GM23338 (cell line): ENCODE measurements around the gene COLQ. TPM values are rescaled to one million over a fixed set of nuclear protein-coding genes. Genes with fewer than 3 reads are reported as not detected.
A peak's percentile ranks its signal among the peaks of the same experiment; 100 is the strongest.

ENCODE experiments used
- ATAC-seq: fragments of 200-7000 bp; cut with Tn5 transposase; 3 replicates; pipeline ENCODE4 v1.9.1; 2020
- DNase-seq: peaks from one replicate; pipeline ENCODE4 v3.0.0-alpha.2; 2015; ENCODE audit warnings: low spot score
- H2AFZ ChIP-seq: fragments of 200-600 bp; sonication (generic); 2 replicates; pipeline ENCODE4 v1.8.0; 2016; ENCODE audit warnings: antibody characterized with exemption, mild to moderate bottlenecking, moderate library complexity
- H3F3A ChIP-seq: fragments of 200-600 bp; sonication (generic); replicated peaks from 2 replicates; pipeline ENCODE4 v1.8.0; 2017; ENCODE audit warnings: antibody characterized with exemption, mixed run types, low read depth
- H3K27ac ChIP-seq: fragments of 200-600 bp; sonication (generic); 2 replicates; pipeline ENCODE4 v1.6.1; 2016; ENCODE audit warnings: low read depth
- H3K27me3 ChIP-seq: fragments of 200-600 bp; sonication (generic); 2 replicates; pipeline ENCODE4 v1.8.0; 2016; ENCODE audit warnings: mild to moderate bottlenecking, mixed run types, moderate library complexity; ENCODE audit not compliant: insufficient read depth
- H3K36me3 ChIP-seq: fragments of 200-600 bp; sonication (generic); 2 replicates; pipeline ENCODE4 v1.8.0; 2016; ENCODE audit warnings: mild to moderate bottlenecking; ENCODE audit not compliant: insufficient read depth
- H3K4me1 ChIP-seq: fragments of 200-600 bp; sonication (generic); 2 replicates; pipeline ENCODE4 v1.8.0; 2016; ENCODE audit warnings: mild to moderate bottlenecking, moderate library complexity; ENCODE audit not compliant: insufficient read depth
- H3K4me2 ChIP-seq: fragments of 200-600 bp; sonication (generic); 2 replicates; pipeline ENCODE4 v1.7.1; 2017; ENCODE audit warnings: mixed run types
- H3K4me3 ChIP-seq: fragments of 200-600 bp; sonication (generic); 2 replicates; pipeline ENCODE4 v1.6.1; 2016; ENCODE audit warnings: mixed run types
- H3K79me2 ChIP-seq: fragments of 200-600 bp; sonication (generic); replicated peaks from 2 replicates; pipeline ENCODE4 v1.8.0; 2017; ENCODE audit warnings: mild to moderate bottlenecking; ENCODE audit not compliant: insufficient read depth
- H3K9me2 ChIP-seq: fragments of 200-600 bp; sonication (generic); 2 replicates; pipeline ENCODE4 v1.8.0; 2017; ENCODE audit not compliant: insufficient read depth
- H4K20me1 ChIP-seq: fragments of 200-600 bp; sonication (generic); replicated peaks from 2 replicates; pipeline ENCODE4 v1.8.0; 2017; ENCODE audit warnings: mild to moderate bottlenecking; ENCODE audit not compliant: insufficient read depth
- H3K27ac Mint-ChIP-seq: 2 replicates; pipeline ENCODE4 v1.8.0; 2020; ENCODE audit warnings: inconsistent platforms, mild to moderate bottlenecking, moderate library complexity, mixed read lengths
- H3K27me3 Mint-ChIP-seq: 3 replicates; pipeline ENCODE4 v1.8.0; 2022; ENCODE audit warnings: low read depth, mild to moderate bottlenecking, moderate library complexity, mixed read lengths, inconsistent platforms; ENCODE audit not compliant: insufficient read depth, poor library complexity
- H3K36me3 Mint-ChIP-seq: 3 replicates; pipeline ENCODE4 v1.8.0; 2021; ENCODE audit warnings: low read depth, mild to moderate bottlenecking, inconsistent platforms, moderate library complexity, mixed read lengths
- H3K4me1 Mint-ChIP-seq: 3 replicates; pipeline ENCODE4 v1.8.0; 2020; ENCODE audit warnings: mild to moderate bottlenecking, inconsistent platforms, mixed read lengths
- H3K4me3 Mint-ChIP-seq: 3 replicates; pipeline ENCODE4 v1.8.0; 2021; ENCODE audit warnings: moderate library complexity, mild to moderate bottlenecking, inconsistent platforms, mixed read lengths
- H3K9me3 Mint-ChIP-seq: 3 replicates; pipeline ENCODE4 v1.8.0; 2020; ENCODE audit warnings: moderate library complexity, mild to moderate bottlenecking, inconsistent platforms, mixed read lengths
- EZH2 ChIP-seq: fragments of 200-600 bp; sonication (generic); IDR thresholded peaks from one replicate; pipeline ENCODE4 v1.8.0; 2017; ENCODE audit warnings: antibody characterized with exemption, mild to moderate bottlenecking, low read depth; ENCODE audit not compliant: unreplicated experiment
- NANOG ChIP-seq: IDR thresholded peaks from 2 replicates; pipeline ENCODE4 v1.6.1; 2016; ENCODE audit warnings: antibody characterized with exemption, borderline replicate concordance
- POLR2AphosphoS5 ChIP-seq: IDR thresholded peaks from 2 replicates; pipeline ENCODE4 v1.6.1; 2016; ENCODE audit warnings: antibody characterized with exemption, low read depth
- STAT1 ChIP-seq: IDR thresholded peaks from one replicate; pipeline ENCODE4 v1.6.1; 2016; ENCODE audit warnings: antibody characterized with exemption; ENCODE audit not compliant: unreplicated experiment
- ZNF331 ChIP-seq: fragments of 250-450 bp; sonication (Bioruptor Pico); IDR thresholded peaks from 2 replicates; pipeline ENCODE4 v1.5.0; 2020; ENCODE audit warnings: low read depth, mild to moderate bottlenecking, moderate library complexity
- polyA plus RNA-seq: library from polyadenylated mRNA; unstranded; fragments of >200 nt; fragmentation: Nextera tagmentation; extraction: Ambion mirVana; gene quantifications from 2 replicates; pipeline ENCODE4 v1.2.1, GENCODE V29; 2016
- total RNA-seq: library from RNA; depleted of rRNA; stranded (reverse); fragments of >200 nt; shearing (Covaris generic); gene quantifications from 2 replicates; pipeline ENCODE4 v1.2.3, GENCODE V29; 2014
- TF ChIP-seq, protein P1 (sequence below): fragments of 250-450 bp; sonication (Bioruptor Pico); IDR thresholded peaks from 2 replicates; pipeline ENCODE4 v1.5.0; 2020; ENCODE audit warnings: mild to moderate bottlenecking, moderate library complexity
- TF ChIP-seq, protein P2 (sequence below), 2 experiments: fragments of 200-600 bp in 1 of 2; sonication (generic) in 1 of 2; conservative IDR thresholded peaks; 2 replicates each; pipeline versions ENCODE4 v1.5.1 to v1.6.1; 2016 to 2017; ENCODE audit warnings: antibody characterized with exemption in 2 of 2, low read depth in 2 of 2, mild to moderate bottlenecking in 2 of 2, moderate library complexity in 1 of 2

COLQ gene
- total and polyA plus RNA-seq, 2 experiments from 2014 or later: 0.78 to 2.0 TPM

DNA sequence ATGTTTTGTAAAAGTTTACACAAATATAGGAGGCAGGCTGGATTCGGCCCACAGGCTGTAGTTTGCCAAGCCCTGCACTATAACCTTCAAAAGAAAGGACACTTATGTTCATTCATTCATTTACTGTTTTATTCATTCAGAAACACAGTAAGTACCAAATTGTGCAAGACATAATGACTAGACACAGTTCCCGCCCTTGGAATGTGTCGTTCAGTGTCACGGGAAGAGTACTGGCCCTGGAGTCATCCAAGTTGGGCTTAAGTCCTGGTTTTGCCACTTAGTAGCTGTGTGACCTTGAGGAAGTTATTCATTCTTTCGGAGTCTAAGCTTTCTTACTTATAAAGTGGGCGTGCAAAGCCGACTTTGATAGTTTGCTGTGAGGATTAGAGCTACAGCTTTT lies 22.0 kb downstream of the COLQ start:
- Histone ChIP-seq H3K36me3 (no peaks in the 10 kb centered on the region), H3K27me3 (no peaks in the 10 kb centered on the region), H3K4me2 (no peak overlapping the region), H3K9me2 (no peaks in the 10 kb centered on the region), H3K4me3 (no peak overlapping the region), H3K79me2 (no peaks in the 10 kb centered on the region), H2AFZ (no peak overlapping the region), H3K4me1 (0 out of 2 replicates have a peak, but pooled peaks cover 6% of the 10 kb centered on the region), H3F3A (no peaks in the 10 kb centered on the region), H4K20me1 (no peaks in the 10 kb centered on the region), H3K27ac (no peak overlapping the region)
- Mint-ChIP-seq H3K4me1 (peaks cover 14% of the 10 kb centered on the region), H3K36me3 (no peaks in the 10 kb centered on the region), H3K4me3 (no peak overlapping the region), H3K27me3 (no peaks in the 10 kb centered on the region), H3K9me3 (no peaks in the 10 kb centered on the region), H3K27ac (no peak overlapping the region)
- no peak for DNase-seq
- TF ChIP-seq, protein P1, sequence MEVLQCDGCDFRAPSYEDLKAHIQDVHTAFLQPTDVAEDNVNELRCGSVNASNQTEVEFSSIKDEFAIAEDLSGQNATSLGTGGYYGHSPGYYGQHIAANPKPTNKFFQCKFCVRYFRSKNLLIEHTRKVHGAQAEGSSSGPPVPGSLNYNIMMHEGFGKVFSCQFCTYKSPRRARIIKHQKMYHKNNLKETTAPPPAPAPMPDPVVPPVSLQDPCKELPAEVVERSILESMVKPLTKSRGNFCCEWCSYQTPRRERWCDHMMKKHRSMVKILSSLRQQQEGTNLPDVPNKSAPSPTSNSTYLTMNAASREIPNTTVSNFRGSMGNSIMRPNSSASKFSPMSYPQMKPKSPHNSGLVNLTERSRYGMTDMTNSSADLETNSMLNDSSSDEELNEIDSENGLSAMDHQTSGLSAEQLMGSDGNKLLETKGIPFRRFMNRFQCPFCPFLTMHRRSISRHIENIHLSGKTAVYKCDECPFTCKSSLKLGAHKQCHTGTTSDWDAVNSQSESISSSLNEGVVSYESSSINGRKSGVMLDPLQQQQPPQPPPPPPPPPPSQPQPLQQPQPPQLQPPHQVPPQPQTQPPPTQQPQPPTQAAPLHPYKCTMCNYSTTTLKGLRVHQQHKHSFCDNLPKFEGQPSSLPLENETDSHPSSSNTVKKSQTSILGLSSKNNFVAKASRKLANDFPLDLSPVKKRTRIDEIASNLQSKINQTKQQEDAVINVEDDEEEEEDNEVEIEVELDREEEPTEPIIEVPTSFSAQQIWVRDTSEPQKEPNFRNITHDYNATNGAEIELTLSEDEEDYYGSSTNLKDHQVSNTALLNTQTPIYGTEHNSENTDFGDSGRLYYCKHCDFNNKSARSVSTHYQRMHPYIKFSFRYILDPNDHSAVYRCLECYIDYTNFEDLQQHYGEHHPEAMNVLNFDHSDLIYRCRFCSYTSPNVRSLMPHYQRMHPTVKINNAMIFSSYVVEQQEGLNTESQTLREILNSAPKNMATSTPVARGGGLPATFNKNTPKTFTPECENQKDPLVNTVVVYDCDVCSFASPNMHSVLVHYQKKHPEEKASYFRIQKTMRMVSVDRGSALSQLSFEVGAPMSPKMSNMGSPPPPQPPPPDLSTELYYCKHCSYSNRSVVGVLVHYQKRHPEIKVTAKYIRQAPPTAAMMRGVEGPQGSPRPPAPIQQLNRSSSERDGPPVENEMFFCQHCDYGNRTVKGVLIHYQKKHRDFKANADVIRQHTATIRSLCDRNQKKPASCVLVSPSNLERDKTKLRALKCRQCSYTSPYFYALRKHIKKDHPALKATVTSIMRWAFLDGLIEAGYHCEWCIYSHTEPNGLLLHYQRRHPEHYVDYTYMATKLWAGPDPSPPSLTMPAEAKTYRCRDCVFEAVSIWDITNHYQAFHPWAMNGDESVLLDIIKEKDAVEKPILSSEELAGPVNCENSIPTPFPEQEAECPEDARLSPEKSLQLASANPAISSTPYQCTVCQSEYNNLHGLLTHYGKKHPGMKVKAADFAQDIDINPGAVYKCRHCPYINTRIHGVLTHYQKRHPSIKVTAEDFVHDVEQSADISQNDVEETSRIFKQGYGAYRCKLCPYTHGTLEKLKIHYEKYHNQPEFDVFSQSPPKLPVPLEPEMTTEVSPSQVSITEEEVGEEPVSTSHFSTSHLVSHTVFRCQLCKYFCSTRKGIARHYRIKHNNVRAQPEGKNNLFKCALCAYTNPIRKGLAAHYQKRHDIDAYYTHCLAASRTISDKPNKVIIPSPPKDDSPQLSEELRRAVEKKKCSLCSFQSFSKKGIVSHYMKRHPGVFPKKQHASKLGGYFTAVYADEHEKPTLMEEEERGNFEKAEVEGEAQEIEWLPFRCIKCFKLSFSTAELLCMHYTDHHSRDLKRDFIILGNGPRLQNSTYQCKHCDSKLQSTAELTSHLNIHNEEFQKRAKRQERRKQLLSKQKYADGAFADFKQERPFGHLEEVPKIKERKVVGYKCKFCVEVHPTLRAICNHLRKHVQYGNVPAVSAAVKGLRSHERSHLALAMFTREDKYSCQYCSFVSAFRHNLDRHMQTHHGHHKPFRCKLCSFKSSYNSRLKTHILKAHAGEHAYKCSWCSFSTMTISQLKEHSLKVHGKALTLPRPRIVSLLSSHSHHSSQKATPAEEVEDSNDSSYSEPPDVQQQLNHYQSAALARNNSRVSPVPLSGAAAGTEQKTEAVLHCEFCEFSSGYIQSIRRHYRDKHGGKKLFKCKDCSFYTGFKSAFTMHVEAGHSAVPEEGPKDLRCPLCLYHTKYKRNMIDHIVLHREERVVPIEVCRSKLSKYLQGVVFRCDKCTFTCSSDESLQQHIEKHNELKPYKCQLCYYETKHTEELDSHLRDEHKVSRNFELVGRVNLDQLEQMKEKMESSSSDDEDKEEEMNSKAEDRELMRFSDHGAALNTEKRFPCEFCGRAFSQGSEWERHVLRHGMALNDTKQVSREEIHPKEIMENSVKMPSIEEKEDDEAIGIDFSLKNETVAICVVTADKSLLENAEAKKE (CRISPR knock-in tag): no peak
- TF ChIP-seq EZH2: no peak
- TF ChIP-seq ZNF331 (CRISPR knock-in tag): no peak
- TF ChIP-seq NANOG: no peak
- ATAC-seq: no peak

DNA sequence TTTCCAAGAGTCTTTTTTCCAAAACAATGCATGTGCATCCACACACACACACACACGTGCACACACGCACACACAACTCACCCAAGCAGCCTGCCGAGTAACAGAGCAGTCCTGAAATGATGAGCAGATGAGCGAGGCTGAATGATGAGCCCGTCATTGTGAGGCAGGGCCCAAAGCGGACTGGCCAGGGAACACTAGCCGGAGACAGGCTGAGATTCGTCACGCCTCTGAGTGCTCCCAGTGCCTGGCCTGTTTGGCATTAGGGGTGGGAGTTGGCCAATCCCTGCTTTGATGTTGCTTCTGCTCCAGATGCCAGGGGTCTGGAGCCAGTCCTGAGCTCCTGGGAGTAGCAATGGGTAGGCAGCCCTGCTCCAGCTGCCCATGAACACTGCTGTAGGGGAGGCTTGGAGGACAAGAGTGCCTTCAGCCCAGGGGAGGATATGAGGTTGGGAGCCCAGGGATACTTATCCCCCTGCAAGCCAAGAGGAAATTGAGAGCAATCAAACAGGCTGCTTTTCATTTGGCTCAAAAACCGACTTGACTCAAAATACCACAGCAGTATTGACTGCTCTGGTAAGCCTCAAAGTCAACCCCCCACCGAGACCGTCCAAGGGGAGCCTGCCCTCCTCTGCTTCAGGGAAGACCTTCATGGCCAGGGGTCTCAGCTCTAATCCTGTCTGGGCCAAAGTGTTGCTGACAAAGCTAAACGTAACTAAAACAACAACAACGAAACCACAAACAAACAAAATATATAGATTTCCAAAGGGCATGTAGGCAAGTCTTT lies 22.9 kb downstream of the COLQ start:
- Mint-ChIP-seq H3K36me3 (no peaks in the 10 kb centered on the region), H3K27ac (no peak overlapping the region), H3K9me3 (no peaks in the 10 kb centered on the region), H3K4me1 (peaks cover 14% of the 10 kb centered on the region), H3K27me3 (peaks cover 2% of the 10 kb centered on the region), H3K4me3 (no peak overlapping the region)
- peak; percentile 27 for ATAC-seq
- H4K20me1 ChIP-seq: no peaks in the 10 kb centered on the region
- H3K27ac ChIP-seq: no peak overlapping the region
- no peaks in the 10 kb centered on the region for H3K36me3 ChIP-seq
- H3F3A ChIP-seq: no peaks in the 10 kb centered on the region
- H3K79me2 ChIP-seq: no peaks in the 10 kb centered on the region
- no peak overlapping the region for H3K4me3 ChIP-seq
- H3K4me1 ChIP-seq: 0 out of 2 replicates have a peak, but pooled peaks cover 6% of the 10 kb centered on the region
- no peak for DNase-seq
- H3K27me3 ChIP-seq: no peaks in the 10 kb centered on the region
- no peak overlapping the region for H3K4me2 ChIP-seq
- H2AFZ ChIP-seq: no peak overlapping the region
- no peaks in the 10 kb centered on the region for H3K9me2 ChIP-seq
- TF ChIP-seq ZNF331 (CRISPR knock-in tag) (no peak), EZH2 (no peak), NANOG (no peak), POLR2AphosphoS5 (no peak), STAT1 (no peak)
- TF ChIP-seq, protein P2, sequence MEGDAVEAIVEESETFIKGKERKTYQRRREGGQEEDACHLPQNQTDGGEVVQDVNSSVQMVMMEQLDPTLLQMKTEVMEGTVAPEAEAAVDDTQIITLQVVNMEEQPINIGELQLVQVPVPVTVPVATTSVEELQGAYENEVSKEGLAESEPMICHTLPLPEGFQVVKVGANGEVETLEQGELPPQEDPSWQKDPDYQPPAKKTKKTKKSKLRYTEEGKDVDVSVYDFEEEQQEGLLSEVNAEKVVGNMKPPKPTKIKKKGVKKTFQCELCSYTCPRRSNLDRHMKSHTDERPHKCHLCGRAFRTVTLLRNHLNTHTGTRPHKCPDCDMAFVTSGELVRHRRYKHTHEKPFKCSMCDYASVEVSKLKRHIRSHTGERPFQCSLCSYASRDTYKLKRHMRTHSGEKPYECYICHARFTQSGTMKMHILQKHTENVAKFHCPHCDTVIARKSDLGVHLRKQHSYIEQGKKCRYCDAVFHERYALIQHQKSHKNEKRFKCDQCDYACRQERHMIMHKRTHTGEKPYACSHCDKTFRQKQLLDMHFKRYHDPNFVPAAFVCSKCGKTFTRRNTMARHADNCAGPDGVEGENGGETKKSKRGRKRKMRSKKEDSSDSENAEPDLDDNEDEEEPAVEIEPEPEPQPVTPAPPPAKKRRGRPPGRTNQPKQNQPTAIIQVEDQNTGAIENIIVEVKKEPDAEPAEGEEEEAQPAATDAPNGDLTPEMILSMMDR (conservative IDR thresholded peaks at IDR 0.05; ENCODE audit: low read depth in 2 of 2): no peak
